Neural cell (in vitro differentiated cells): Measurements from ENCODE around the gene PSMG1. TPM values are rescaled to one million over a fixed set of nuclear protein-coding genes. Genes with fewer than 3 reads are reported as not detected.
"Not testable (repeated sequence)": the region's sequence is repeated elsewhere in the genome, so short reads cannot be mapped to it uniquely, and the experiment has no call there.

Experiments
- H2AFZ ChIP-seq: fragments of 200-600, 300-800 bp; sonication (generic), shearing (Covaris generic); 2 replicates; pipeline ENCODE4 v1.6.0; 2014; ENCODE audit warnings: low read depth, mild to moderate bottlenecking, antibody characterized with exemption, low read length, moderate library complexity
- H3F3A ChIP-seq: fragments of 200-600 bp; shearing (Covaris generic); 2 replicates; pipeline ENCODE4 v1.6.1; 2016; ENCODE audit warnings: mild to moderate bottlenecking, moderate library complexity, mixed read lengths, antibody characterized with exemption, low read length; ENCODE audit not compliant: insufficient read depth, poor library complexity, severe bottlenecking
- H3K27ac ChIP-seq: fragments of 200-600, 300-800 bp; sonication (generic), shearing (Covaris generic); 2 replicates; pipeline ENCODE4 v1.5.1; 2014; ENCODE audit warnings: mild to moderate bottlenecking, low read length, moderate library complexity
- H3K27me3 ChIP-seq: fragments of 300-800, 200-600 bp; sonication (generic), shearing (Covaris generic); 2 replicates; pipeline ENCODE4 v1.6.0; 2014; ENCODE audit warnings: mild to moderate bottlenecking, low read depth, low read length, moderate library complexity; ENCODE audit not compliant: insufficient read depth
- H3K36me3 ChIP-seq: fragments of 300-800, 200-600 bp; sonication (generic), shearing (Covaris generic); 2 replicates; pipeline ENCODE4 v1.5.1; 2014; ENCODE audit warnings: mild to moderate bottlenecking, antibody characterized with exemption, low read length, moderate library complexity; ENCODE audit not compliant: insufficient read depth
- H3K4me2 ChIP-seq: fragments of 300-800, 200-600 bp; sonication (generic), shearing (Covaris generic); 2 replicates; pipeline ENCODE4 v1.6.0; 2014; ENCODE audit warnings: mild to moderate bottlenecking, low read length
- H3K4me3 ChIP-seq: fragments of 300-800, 200-600 bp; sonication (generic), shearing (Covaris generic); 2 replicates; pipeline ENCODE4 v1.5.1; 2014; ENCODE audit warnings: mild to moderate bottlenecking, low read length, moderate library complexity
- H3K79me2 ChIP-seq: fragments of 200-600 bp; shearing (Covaris generic); replicated peaks from 2 replicates; pipeline ENCODE4 v1.6.0; 2014; ENCODE audit warnings: mild to moderate bottlenecking, low read length, moderate library complexity; ENCODE audit not compliant: insufficient read depth
- H3K9ac ChIP-seq: fragments of 300-800, 200-600 bp; sonication (generic), shearing (Covaris generic); 2 replicates; pipeline ENCODE4 v1.6.1; 2016; ENCODE audit warnings: mild to moderate bottlenecking, low read length, mixed read lengths
- H3K9me2 ChIP-seq: fragments of 200-600 bp; shearing (Covaris generic); 2 replicates; pipeline ENCODE4 v1.6.1; 2016; ENCODE audit warnings: mild to moderate bottlenecking, low read length, mixed read lengths; ENCODE audit not compliant: insufficient read depth
- H3K9me3 ChIP-seq: fragments of 200-600, 300-800 bp; sonication (generic), shearing (Covaris generic); 2 replicates; pipeline ENCODE4 v1.6.1; 2016; ENCODE audit warnings: mild to moderate bottlenecking, mixed run types, low read length, moderate library complexity, mixed read lengths
- H4K20me1 ChIP-seq: fragments of 200-600 bp; shearing (Covaris generic); 2 replicates; pipeline ENCODE4 v1.6.1; 2016; ENCODE audit warnings: mild to moderate bottlenecking, mixed run types; ENCODE audit not compliant: insufficient read depth
- EP300 ChIP-seq: fragments of 450-650 bp; conservative IDR thresholded peaks from 2 replicates; pipeline ENCODE4 v1.6.1; 2014; ENCODE audit warnings: antibody characterized with exemption, mild to moderate bottlenecking, moderate library complexity; ENCODE audit not compliant: poor library complexity, severe bottlenecking
- MXI1 ChIP-seq: fragments of 450-650 bp; conservative IDR thresholded peaks from 2 replicates; pipeline ENCODE4 v1.6.1; 2014; ENCODE audit warnings: antibody characterized with exemption, mild to moderate bottlenecking; ENCODE audit not compliant: poor library complexity, severe bottlenecking
- POLR2AphosphoS5 ChIP-seq: IDR thresholded peaks from 2 replicates; pipeline ENCODE4 v1.6.1; 2012
- RAD21 ChIP-seq: fragments of 450-650 bp; conservative IDR thresholded peaks from 2 replicates; pipeline ENCODE4 v1.6.1; 2014; ENCODE audit warnings: antibody characterized with exemption, mild to moderate bottlenecking, moderate library complexity
- REST ChIP-seq: IDR thresholded peaks from 2 replicates; pipeline ENCODE4 v1.6.1; 2012; ENCODE audit warnings: borderline replicate concordance
- SMC3 ChIP-seq: fragments of 450-650 bp; conservative IDR thresholded peaks from 2 replicates; pipeline ENCODE4 v1.6.1; 2014; ENCODE audit warnings: antibody characterized with exemption, mild to moderate bottlenecking, moderate library complexity; ENCODE audit not compliant: poor library complexity
- TAF1 ChIP-seq: IDR thresholded peaks from 2 replicates; pipeline ENCODE4 v1.6.1; 2012; ENCODE audit warnings: low read depth
- polyA plus RNA-seq: library from polyadenylated mRNA; depleted of rRNA; stranded (reverse); fragments of >200 nt; gene quantifications from 2 replicates; pipeline ENCODE4 v1.2.3, GENCODE V29; 2014
- TF ChIP-seq, protein P1 (sequence below): fragments of 450-650 bp; IDR thresholded peaks from 2 replicates; pipeline ENCODE4 v1.5.1; 2014; ENCODE audit warnings: antibody characterized with exemption, mild to moderate bottlenecking, moderate library complexity; ENCODE audit not compliant: poor library complexity, severe bottlenecking

The PSMG1 gene
- polyA plus RNA-seq, 1 donor from 2014 or later: 45.2 TPM

- H3K27ac ChIP-seq: no peak overlapping the region
These were observed 46.5 kb downstream of the PSMG1 start for GRCh38 chr21:39136711-39137110.

GRCh38 chr21:39136138-39136537 lies 47.1 kb downstream of the PSMG1 start:
- H3K27ac ChIP-seq, H3K79me2 ChIP-seq, H3K27me3 ChIP-seq, H3K36me3 ChIP-seq, H3K9ac ChIP-seq, H2AFZ ChIP-seq, H4K20me1 ChIP-seq, H3K4me2 ChIP-seq, H3F3A ChIP-seq, H3K4me3 ChIP-seq, H3K9me3 ChIP-seq, H3K9me2 ChIP-seq: not testable (repeated sequence)
- TF ChIP-seq RAD21 (peak; percentile 36), SMC3 (peak; percentile 41)
- TF ChIP-seq, protein P1, sequence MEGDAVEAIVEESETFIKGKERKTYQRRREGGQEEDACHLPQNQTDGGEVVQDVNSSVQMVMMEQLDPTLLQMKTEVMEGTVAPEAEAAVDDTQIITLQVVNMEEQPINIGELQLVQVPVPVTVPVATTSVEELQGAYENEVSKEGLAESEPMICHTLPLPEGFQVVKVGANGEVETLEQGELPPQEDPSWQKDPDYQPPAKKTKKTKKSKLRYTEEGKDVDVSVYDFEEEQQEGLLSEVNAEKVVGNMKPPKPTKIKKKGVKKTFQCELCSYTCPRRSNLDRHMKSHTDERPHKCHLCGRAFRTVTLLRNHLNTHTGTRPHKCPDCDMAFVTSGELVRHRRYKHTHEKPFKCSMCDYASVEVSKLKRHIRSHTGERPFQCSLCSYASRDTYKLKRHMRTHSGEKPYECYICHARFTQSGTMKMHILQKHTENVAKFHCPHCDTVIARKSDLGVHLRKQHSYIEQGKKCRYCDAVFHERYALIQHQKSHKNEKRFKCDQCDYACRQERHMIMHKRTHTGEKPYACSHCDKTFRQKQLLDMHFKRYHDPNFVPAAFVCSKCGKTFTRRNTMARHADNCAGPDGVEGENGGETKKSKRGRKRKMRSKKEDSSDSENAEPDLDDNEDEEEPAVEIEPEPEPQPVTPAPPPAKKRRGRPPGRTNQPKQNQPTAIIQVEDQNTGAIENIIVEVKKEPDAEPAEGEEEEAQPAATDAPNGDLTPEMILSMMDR: peak; percentile 18

More at GRCh38 chr21:39136711-39137110, 46.5 kb downstream of the PSMG1 start:
- H3K9me2 ChIP-seq: no peaks in the 10 kb centered on the region
- H4K20me1 ChIP-seq: no peaks in the 10 kb centered on the region
- H3F3A ChIP-seq: no peaks in the 10 kb centered on the region
- H2AFZ ChIP-seq: no peak overlapping the region
- H3K4me3 ChIP-seq: no peak overlapping the region
- H3K9me3 ChIP-seq: no peaks in the 10 kb centered on the region
- H3K27me3 ChIP-seq: no peaks in the 10 kb centered on the region
- H3K4me2 ChIP-seq: no peak overlapping the region
- no peaks in the 10 kb centered on the region for H3K79me2 ChIP-seq
- TF ChIP-seq, protein P1: no peak
- TF ChIP-seq TAF1 (no peak), RAD21 (no peak), MXI1 (no peak), REST (no peak), POLR2AphosphoS5 (no peak), EP300 (no peak)
- H3K9ac ChIP-seq: no peak overlapping the region
- no peaks in the 10 kb centered on the region for H3K36me3 ChIP-seq
